Left lung (tissue), 14 donors: ENCODE data around the gene ZNF423. TPM values are rescaled to one million over a fixed set of nuclear protein-coding genes. Genes with fewer than 3 reads are reported as not detected.
A peak's percentile ranks its signal among the peaks of the same experiment; 100 is the strongest.

Experiments
- ATAC-seq: fragments of 200-7000 bp; cut with Tn5 transposase; one replicate; pipeline ENCODE4 v1.9.1; 2020; ENCODE audit warnings: moderate library complexity
- DNase-seq, 4 donors: peaks; one replicate each; pipeline ENCODE4 v3.0.0-alpha.2; 2013 to 2020
- H3K27ac ChIP-seq, 2 donors: fragments of 200-600 bp; sonication (generic) in 1 of 2; one replicate each; pipeline versions ENCODE4 v1.5.0 to v1.8.0; 2020 to 2021
- H3K27me3 ChIP-seq, 2 donors: fragments of 200-600 bp; sonication (generic) in 1 of 2; one replicate each; pipeline versions ENCODE4 v1.5.0 to v1.8.0; 2020 to 2021
- H3K36me3 ChIP-seq, 2 donors: fragments of 200-600 bp; sonication (generic) in 1 of 2; one replicate each; pipeline versions ENCODE4 v1.5.0 to v1.8.0; 2020 to 2021
- H3K4me1 ChIP-seq, 2 donors: fragments of 200-600 bp; one replicate each; pipeline ENCODE4 v1.8.0; 2021
- H3K4me3 ChIP-seq, 2 donors: fragments of 200-600 bp; sonication (generic) in 1 of 2; one replicate each; pipeline versions ENCODE4 v1.5.0 to v1.8.0; 2020 to 2021; ENCODE audit warnings: mild to moderate bottlenecking in 1 of 2
- H3K9me3 ChIP-seq, 2 donors: fragments of 200-600 bp; sonication (generic) in 1 of 2; one replicate each; pipeline versions ENCODE4 v1.5.0 to v1.8.0; 2020 to 2021
- CTCF ChIP-seq, 2 donors: fragments of 200-600 bp; sonication (generic) in 1 of 2; IDR thresholded peaks; one replicate each; pipeline versions ENCODE4 v1.5.0 to v1.8.0; 2021; ENCODE audit warnings: antibody characterized with exemption in 2 of 2
- intact Hi-C, 2 donors: fragments of 100-400 bp; cut with DNase I; formaldehyde crosslinking; loops; one replicate each; pipeline versions ENCODE4 v1.11.2 to v1.14.2; 2022
- long read RNA-seq, 12 donors: library from polyadenylated mRNA in 2 of 12; unstranded in 2 of 12; transcript quantifications; one replicate each; pipeline ENCODE4 v2.0.0 and lab custom pipeline, GENCODE V29; 2019 to 2026
- polyA plus RNA-seq, 6 donors: library from polyadenylated mRNA; unstranded; fragments of 120-200 nt; gene quantifications; one replicate each; pipeline ENCODE4 v1.2.1, GENCODE V29; 2013; ENCODE audit not compliant: insufficient read length in 6 of 6
- total RNA-seq, 2 donors: library from RNA; stranded (reverse); fragmentation: NEBNext Ultra II Directional; extraction: Animal tissue kit (Norgen Biotek cat#: 25700); gene quantifications; one replicate each; pipeline ENCODE4 v1.2.1, GENCODE V29; 2021
- donor health status: DM: no; HTN: yes; CAD: no.
- donor health status: DM: no; HTN: no; CAD: no.

The ZNF423 gene
- total RNA-seq, result 1 to 10 TPM; 7.8 to 8.2 TPM
- polyA plus RNA-seq, result 10 to 100 TPM; 24.0 to 30.5 (median 28.0) TPM
- long read RNA-seq, donor 1, partial matches to known transcripts, result 32 of 32 reads
- long read RNA-seq, donor 1, other reads (novel, unspliced or antisense), result 0 of 32 reads
- long read RNA-seq, donor 2, full-length matches to known transcripts, result 4 of 45 reads
- long read RNA-seq, donor 2, partial matches to known transcripts, result 41 of 45 reads
- long read RNA-seq, donor 2, other reads (novel, unspliced or antisense), result 0 of 45 reads
- long read RNA-seq, donor 3, full-length matches to known transcripts, result 2 of 12 reads
- long read RNA-seq, donor 3, partial matches to known transcripts, result 10 of 12 reads
- long read RNA-seq, donor 3, other reads (novel, unspliced or antisense), result 0 of 12 reads
- long read RNA-seq, donor 4, partial matches to known transcripts, result 0 of 1 reads
- long read RNA-seq, donor 4, other reads (novel, unspliced or antisense), result 1 of 1 reads
- long read RNA-seq, donor 5, partial matches to known transcripts, result 17 of 17 reads
- long read RNA-seq, donor 5, other reads (novel, unspliced or antisense), result 0 of 17 reads
- long read RNA-seq, donor 6, full-length matches to known transcripts, result 3 of 10 reads
- long read RNA-seq, donor 6, partial matches to known transcripts, result 7 of 10 reads
- long read RNA-seq, donor 6, other reads (novel, unspliced or antisense), result 0 of 10 reads
- long read RNA-seq, donor 7, full-length matches to known transcripts, result 1 of 7 reads
- long read RNA-seq, donor 7, partial matches to known transcripts, result 6 of 7 reads
- long read RNA-seq, donor 7, other reads (novel, unspliced or antisense), result 0 of 7 reads
- long read RNA-seq, donor 8, full-length matches to known transcripts, result 3 of 25 reads
- long read RNA-seq, donor 8, partial matches to known transcripts, result 22 of 25 reads
- long read RNA-seq, donor 8, other reads (novel, unspliced or antisense), result 0 of 25 reads
- long read RNA-seq, donor 9, result 0 reads
- long read RNA-seq, donor 10, partial matches to known transcripts, result 0 of 2 reads
- long read RNA-seq, donor 10, other reads (novel, unspliced or antisense), result 2 of 2 reads
- long read RNA-seq, donor 11, result 0 reads
- long read RNA-seq, donor 12, full-length matches to known transcripts, result 2 of 27 reads
- long read RNA-seq, donor 12, partial matches to known transcripts, result 25 of 27 reads
- long read RNA-seq, donor 12, other reads (novel, unspliced or antisense), result 0 of 27 reads

DNA sequence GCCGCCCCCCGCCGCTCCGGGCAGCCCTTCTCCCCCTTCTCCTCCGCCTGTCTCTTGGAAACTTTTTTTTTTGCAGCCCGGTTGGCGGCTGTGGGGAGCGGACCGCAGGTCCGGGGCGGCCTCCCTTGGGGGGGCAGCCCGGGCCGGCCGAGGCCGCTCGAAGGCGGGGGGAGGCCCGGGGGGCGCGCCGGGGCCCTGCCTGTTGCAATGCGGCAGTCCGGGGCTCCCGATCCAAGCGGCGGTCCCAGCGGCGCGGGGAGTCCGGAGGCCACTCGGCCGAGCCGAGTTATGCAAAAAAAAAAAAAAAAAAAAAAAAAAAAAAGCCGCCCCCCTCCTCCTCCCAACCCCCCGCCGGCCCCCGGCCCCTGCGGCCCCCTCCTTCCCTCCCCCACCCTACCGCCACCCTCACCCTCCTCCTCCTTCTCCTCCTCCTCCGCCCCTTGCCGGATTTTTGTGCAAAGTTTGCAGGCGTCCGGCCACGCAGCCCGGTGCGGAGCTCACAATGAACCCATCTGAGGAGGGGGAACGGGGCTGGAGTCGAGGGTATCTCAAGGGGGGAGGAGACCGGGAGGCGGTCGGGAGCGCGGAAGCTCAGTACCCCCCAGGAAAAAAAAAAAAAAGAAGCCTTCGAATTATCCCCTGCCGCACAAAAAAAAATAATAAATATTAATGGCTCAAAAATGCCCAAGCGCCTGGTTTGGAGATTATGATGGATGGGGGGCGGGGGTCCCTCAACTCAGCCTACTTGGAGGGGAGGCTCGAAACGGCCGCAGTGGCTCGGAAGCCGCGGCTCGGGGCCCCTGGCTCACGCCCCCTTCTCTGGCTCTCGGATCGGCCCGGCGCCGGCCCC, at the start of gene ZNF423:
TSS of gene ZNF423 (minus strand) at position 291 of the 850 bp plus-strand sequence. CDS start 338 bp downstream, outside the sequence.
- peaks cover 4 to 29% of the 10 kb centered on the region in 2 donors for H3K4me1 ChIP-seq
- peak within 1 kb of the TSS; percentile 56 to 66 for H3K4me3 ChIP-seq
- no peaks in the 10 kb centered on the region for H3K36me3 ChIP-seq
- intact Hi-C loops, result no loop called here
- peak in 1 of 4 donors; percentile 67 for DNase-seq
- H3K27me3 ChIP-seq, result peaks cover 12 to 98% of the 10 kb centered on the region in 2 donors
- TF ChIP-seq CTCF (IDR thresholded peaks at IDR 0.05), result no peak
- peak within 1 kb of the TSS; percentile 79 to 80 for H3K27ac ChIP-seq
- no peak for ATAC-seq
- H3K9me3 ChIP-seq, result no peaks in the 10 kb centered on the region

DNA sequence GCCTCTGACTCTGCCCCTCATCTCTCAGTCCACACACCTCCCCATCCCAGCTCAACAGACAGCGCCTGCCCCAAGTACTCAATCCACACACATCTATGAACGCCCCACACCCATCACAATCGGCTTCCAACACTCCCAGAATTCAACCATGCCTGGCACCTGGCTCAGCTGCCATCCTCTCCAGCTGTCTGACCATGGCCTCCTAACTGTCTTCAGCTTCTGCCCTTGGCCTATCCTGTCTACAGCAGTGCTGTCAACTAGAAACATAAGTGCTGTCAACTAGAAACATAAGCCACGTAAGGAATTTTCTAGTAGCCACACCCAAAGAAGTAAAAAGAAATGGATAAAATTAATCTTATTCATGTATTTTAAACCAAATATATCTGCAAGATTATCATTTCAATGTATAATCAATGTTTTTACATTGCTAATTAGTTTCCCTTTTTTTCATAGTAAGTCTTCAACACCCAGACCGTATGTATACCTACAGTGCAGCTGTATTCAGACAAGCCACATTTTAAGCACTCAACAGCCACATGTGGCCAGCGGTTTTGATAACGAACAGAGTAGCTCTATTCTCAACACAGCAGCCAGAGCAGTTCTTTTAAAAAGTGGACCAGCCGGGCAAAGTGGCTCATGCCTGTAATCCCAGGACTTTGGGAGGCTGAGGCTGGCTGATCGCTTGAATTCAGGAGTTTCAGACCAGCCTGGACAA, 48.6 kb upstream of the ZNF423 start:
- Histone ChIP-seq H3K4me3 (no peak overlapping the region), H3K9me3 (no peaks in the 10 kb centered on the region), H3K36me3 (no peaks in the 10 kb centered on the region), H3K4me1 (no peaks in the 10 kb centered on the region), H3K27ac (no peak overlapping the region), H3K27me3 (no peaks in the 10 kb centered on the region)
- no peak for DNase-seq
- no peak for ATAC-seq
- intact Hi-C loops, result no loop called here
- TF ChIP-seq CTCF (IDR thresholded peaks at IDR 0.05), result no peak

- intact Hi-C loops, result no loop called here
- H3K9me3 ChIP-seq, result no peaks in the 10 kb centered on the region
- DNase-seq, result no peak
- H3K4me1 ChIP-seq, result no peaks in the 10 kb centered on the region
- H3K27me3 ChIP-seq, result no peaks in the 10 kb centered on the region
- no peak for ATAC-seq
- no peak overlapping the region for H3K4me3 ChIP-seq
- H3K36me3 ChIP-seq, result no peaks in the 10 kb centered on the region
- no peak for TF ChIP-seq CTCF (IDR thresholded peaks at IDR 0.05)
- no peak overlapping the region for H3K27ac ChIP-seq
These were observed 47.0 kb upstream of the ZNF423 start for GRCh38 chr16:49902908-49903307.

GRCh38 chr16:49901711-49902110, 45.8 kb upstream of the ZNF423 start:
- H3K4me3 ChIP-seq, result no peak overlapping the region

More at GRCh38 chr16:49901711-49902110, 45.8 kb upstream of the ZNF423 start:
- intact Hi-C loops, result no loop called here
- Histone ChIP-seq H3K27ac (no peak overlapping the region), H3K4me1 (no peaks in the 10 kb centered on the region), H3K36me3 (no peaks in the 10 kb centered on the region), H3K9me3 (no peaks in the 10 kb centered on the region), H3K27me3 (no peaks in the 10 kb centered on the region)
- ATAC-seq (no peak), DNase-seq (no peak)
- TF ChIP-seq CTCF (IDR thresholded peaks at IDR 0.05), result no peak
